Memory B cell (primary cell): ENCODE results near the gene FDXACB1.

Source experiments
- ATAC-seq: fragments of 150-1000 bp; cut with Tn5 transposase; 2 replicates; pipeline ENCODE4 v1.10.0; 2021; ENCODE audit warnings: low read depth, mild to moderate bottlenecking, moderate library complexity
- DNase-seq, 2 donors: peaks; one replicate each; pipeline ENCODE4 v3.0.0; 2022; ENCODE audit warnings: low spot score in 2 of 2
- H3K27ac Mint-ChIP-seq: one replicate; pipeline ENCODE4 v1.8.0; 2022; ENCODE audit warnings: mild to moderate bottlenecking, moderate library complexity, mixed read lengths
- H3K27me3 Mint-ChIP-seq: one replicate; pipeline ENCODE4 v1.8.0; 2022; ENCODE audit warnings: mixed read lengths
- H3K36me3 Mint-ChIP-seq: one replicate; pipeline ENCODE4 v1.8.0; 2022; ENCODE audit warnings: mild to moderate bottlenecking, mixed read lengths
- H3K4me1 Mint-ChIP-seq: one replicate; pipeline ENCODE4 v1.8.0; 2022; ENCODE audit warnings: mixed read lengths
- H3K4me3 Mint-ChIP-seq: one replicate; pipeline ENCODE4 v1.8.0; 2022; ENCODE audit warnings: mild to moderate bottlenecking, moderate library complexity, mixed read lengths
- H3K9me3 Mint-ChIP-seq: one replicate; pipeline ENCODE4 v1.8.0; 2022; ENCODE audit warnings: mixed read lengths

FDXACB1 gene

GRCh38 chr11:111843661-111844060 is 35.3 kb downstream of the FDXACB1 start:
- Mint-ChIP-seq H3K27me3 (no peaks in the 10 kb centered on the region), H3K4me3 (no peak overlapping the region), H3K9me3 (no peaks in the 10 kb centered on the region), H3K36me3 (peaks cover 14% of the 10 kb centered on the region), H3K27ac (peak overlapping the region; percentile 46), H3K4me1 (no peaks in the 10 kb centered on the region)
- DNase-seq, result no peak
- peak; percentile 39 for ATAC-seq

- peaks cover 16% of the 10 kb centered on the region for H3K36me3 Mint-ChIP-seq
- no peak overlapping the region for H3K27ac Mint-ChIP-seq
- H3K27me3 Mint-ChIP-seq, result no peaks in the 10 kb centered on the region
- ATAC-seq, result peak; percentile 94
- DNase-seq, result peak; percentile 80 to 83
- H3K4me1 Mint-ChIP-seq, result no peaks in the 10 kb centered on the region
- no peaks in the 10 kb centered on the region for H3K9me3 Mint-ChIP-seq
- no peak overlapping the region for H3K4me3 Mint-ChIP-seq
Measured at GRCh38 chr11:111841370-111842053, 37.5 kb downstream of the FDXACB1 start.

GRCh38 chr11:111840143-111840542 is 38.8 kb downstream of the FDXACB1 start:
- Mint-ChIP-seq H3K36me3 (peaks cover 23% of the 10 kb centered on the region), H3K27ac (no peak overlapping the region), H3K4me3 (no peak overlapping the region), H3K27me3 (no peaks in the 10 kb centered on the region), H3K9me3 (no peaks in the 10 kb centered on the region), H3K4me1 (no peaks in the 10 kb centered on the region)
- no peak for ATAC-seq
- no peak for DNase-seq

GRCh38 chr11:111838054-111838453 is 40.9 kb downstream of the FDXACB1 start:
- ATAC-seq (no peak), DNase-seq (no peak)
- H3K36me3 Mint-ChIP-seq, result peaks cover 25% of the 10 kb centered on the region
- H3K4me1 Mint-ChIP-seq, result no peaks in the 10 kb centered on the region
- peak overlapping the region; percentile 42 for H3K27ac Mint-ChIP-seq
- H3K27me3 Mint-ChIP-seq, result no peaks in the 10 kb centered on the region
- H3K9me3 Mint-ChIP-seq, result no peaks in the 10 kb centered on the region
- no peak overlapping the region for H3K4me3 Mint-ChIP-seq

DNA sequence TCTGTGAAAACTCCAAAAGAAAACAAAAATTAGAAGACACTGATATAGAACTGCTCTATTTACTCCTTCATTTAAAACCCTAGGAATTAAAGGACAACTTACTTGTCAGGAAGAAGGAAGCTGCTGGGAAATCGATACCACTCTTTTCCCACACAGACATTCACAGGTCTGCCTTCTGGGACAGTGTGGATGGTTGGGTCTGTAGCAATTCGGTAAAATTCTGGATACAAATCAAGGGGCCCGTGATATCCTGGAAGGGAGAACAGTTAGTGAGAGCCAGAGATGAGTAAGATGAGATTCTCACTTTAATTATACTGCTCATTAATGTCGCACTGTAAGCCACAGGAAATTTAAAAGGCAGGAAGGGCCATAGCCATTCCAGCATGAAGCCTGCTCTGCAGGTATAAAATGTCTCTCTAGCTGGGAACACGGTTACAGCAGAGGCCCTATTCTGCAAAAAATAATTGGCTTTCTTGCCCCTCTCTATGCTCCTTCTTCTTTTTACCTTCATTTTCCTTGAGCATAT is 41.5 kb downstream of the FDXACB1 start:
- Mint-ChIP-seq H3K9me3 (no peaks in the 10 kb centered on the region), H3K27ac (peak overlapping the region; percentile 42), H3K36me3 (peaks cover 25% of the 10 kb centered on the region), H3K27me3 (no peaks in the 10 kb centered on the region), H3K4me3 (no peak overlapping the region), H3K4me1 (no peaks in the 10 kb centered on the region)
- ATAC-seq (no peak), DNase-seq (no peak)

- Mint-ChIP-seq H3K36me3 (peaks cover 25% of the 10 kb centered on the region), H3K9me3 (no peaks in the 10 kb centered on the region)
Measured at GRCh38 chr11:111836721-111837120, 42.2 kb downstream of the FDXACB1 start.

GRCh38 chr11:111836162-111836561 is 42.8 kb downstream of the FDXACB1 start:
- H3K4me3 Mint-ChIP-seq, result no peak overlapping the region
- H3K36me3 Mint-ChIP-seq, result peaks cover 26% of the 10 kb centered on the region
- H3K27ac Mint-ChIP-seq, result no peak overlapping the region
- no peak for DNase-seq
- H3K9me3 Mint-ChIP-seq, result no peaks in the 10 kb centered on the region
- ATAC-seq, result no peak
- no peaks in the 10 kb centered on the region for H3K27me3 Mint-ChIP-seq
- no peaks in the 10 kb centered on the region for H3K4me1 Mint-ChIP-seq

More at GRCh38 chr11:111836721-111837120, 42.2 kb downstream of the FDXACB1 start:
- Mint-ChIP-seq H3K27ac (no peak overlapping the region), H3K27me3 (no peaks in the 10 kb centered on the region), H3K4me3 (no peak overlapping the region), H3K4me1 (no peaks in the 10 kb centered on the region)
- DNase-seq (no peak), ATAC-seq (no peak)

- Mint-ChIP-seq H3K4me1 (no peaks in the 10 kb centered on the region), H3K4me3 (no peak overlapping the region), H3K27ac (no peak overlapping the region), H3K9me3 (no peaks in the 10 kb centered on the region), H3K36me3 (peaks cover 26% of the 10 kb centered on the region), H3K27me3 (no peaks in the 10 kb centered on the region)
- no peak for ATAC-seq
- no peak for DNase-seq
Measured at GRCh38 chr11:111835665-111836064, 43.3 kb downstream of the FDXACB1 start.

DNA sequence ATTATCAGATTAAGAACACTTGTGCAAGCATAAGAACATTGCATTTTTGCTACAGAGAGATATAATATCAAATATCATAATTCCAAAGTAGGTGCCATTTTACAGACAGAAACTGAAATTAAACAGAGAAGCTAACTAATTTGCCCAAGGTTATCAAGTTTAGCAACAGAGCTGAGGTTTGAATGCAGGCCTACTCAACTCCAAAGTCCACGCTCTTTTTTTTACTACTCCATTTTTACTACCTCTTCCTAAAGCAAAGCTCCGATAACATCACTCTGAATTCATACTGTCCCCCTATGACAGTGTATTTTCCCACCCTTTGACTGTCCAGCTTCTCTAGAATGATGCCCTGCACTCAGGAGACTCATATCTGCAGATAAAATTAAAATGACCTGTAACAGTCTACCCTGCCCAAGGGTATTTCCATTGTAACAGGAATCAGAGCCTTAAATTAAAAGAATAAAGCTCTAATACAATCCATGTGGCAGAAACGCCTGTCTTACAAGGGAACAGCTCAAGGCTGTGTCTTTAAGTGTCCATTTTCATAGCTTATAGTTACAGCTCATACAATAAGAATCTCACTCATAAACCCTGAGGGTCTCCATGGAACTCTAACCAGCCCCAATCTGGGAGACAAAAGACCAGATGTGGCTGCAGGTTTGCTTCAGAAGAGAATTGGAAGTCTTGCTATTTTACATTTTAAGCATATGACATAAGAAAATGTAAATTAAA is 44.4 kb downstream of the FDXACB1 start:
- Mint-ChIP-seq H3K4me1 (no peaks in the 10 kb centered on the region), H3K36me3 (peaks cover 29% of the 10 kb centered on the region), H3K27ac (no peak overlapping the region), H3K9me3 (no peaks in the 10 kb centered on the region), H3K27me3 (no peaks in the 10 kb centered on the region), H3K4me3 (no peak overlapping the region)
- DNase-seq (no peak), ATAC-seq (no peak)

- H3K27ac Mint-ChIP-seq, result no peak overlapping the region
- ATAC-seq (no peak), DNase-seq (no peak)
- H3K27me3 Mint-ChIP-seq, result no peaks in the 10 kb centered on the region
- no peaks in the 10 kb centered on the region for H3K4me1 Mint-ChIP-seq
- no peaks in the 10 kb centered on the region for H3K9me3 Mint-ChIP-seq
- H3K4me3 Mint-ChIP-seq, result no peak overlapping the region
- peaks cover 29% of the 10 kb centered on the region for H3K36me3 Mint-ChIP-seq
Measured at GRCh38 chr11:111833524-111833923, 45.4 kb downstream of the FDXACB1 start.

DNA sequence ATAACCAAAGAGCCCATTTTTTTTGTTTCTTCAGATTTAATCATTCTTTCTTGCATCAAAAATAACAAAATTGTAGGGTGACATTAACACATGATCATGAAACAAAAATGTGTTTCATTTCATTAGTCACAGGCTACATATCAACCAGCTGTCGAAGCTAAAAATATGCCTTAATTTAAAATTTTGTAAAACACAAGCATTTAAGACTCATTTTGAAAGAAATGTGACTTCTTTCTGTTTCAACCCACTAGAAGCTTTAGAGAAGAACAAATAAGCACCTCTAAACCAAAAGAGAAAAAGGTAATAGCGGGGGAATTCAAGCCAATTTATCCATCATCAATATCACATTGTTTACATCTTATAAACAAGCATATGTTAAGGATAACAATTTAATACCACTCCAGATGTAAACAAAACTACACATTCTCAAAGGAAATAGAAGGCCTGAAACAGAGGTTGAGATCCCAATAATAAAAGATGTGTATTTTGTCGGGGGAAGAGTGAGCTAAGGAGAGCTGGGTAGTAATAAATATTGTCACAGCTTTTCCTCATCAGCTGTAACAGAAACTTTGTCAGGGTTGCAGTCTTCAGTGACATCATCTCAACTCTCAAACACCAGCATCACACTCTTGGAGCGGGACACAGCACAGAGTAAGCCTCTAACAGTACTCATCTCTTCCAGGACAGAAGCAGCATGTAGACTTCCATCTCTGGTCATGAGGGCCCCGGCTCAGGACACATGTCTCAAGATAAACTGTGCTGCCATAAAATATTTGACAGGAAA is 49.6 kb downstream of the FDXACB1 start:
- Mint-ChIP-seq H3K9me3 (no peaks in the 10 kb centered on the region), H3K27ac (no peak overlapping the region), H3K36me3 (peaks cover 17% of the 10 kb centered on the region), H3K27me3 (no peaks in the 10 kb centered on the region), H3K4me3 (no peak overlapping the region), H3K4me1 (no peaks in the 10 kb centered on the region)
- no peak for ATAC-seq
- no peak for DNase-seq

DNA sequence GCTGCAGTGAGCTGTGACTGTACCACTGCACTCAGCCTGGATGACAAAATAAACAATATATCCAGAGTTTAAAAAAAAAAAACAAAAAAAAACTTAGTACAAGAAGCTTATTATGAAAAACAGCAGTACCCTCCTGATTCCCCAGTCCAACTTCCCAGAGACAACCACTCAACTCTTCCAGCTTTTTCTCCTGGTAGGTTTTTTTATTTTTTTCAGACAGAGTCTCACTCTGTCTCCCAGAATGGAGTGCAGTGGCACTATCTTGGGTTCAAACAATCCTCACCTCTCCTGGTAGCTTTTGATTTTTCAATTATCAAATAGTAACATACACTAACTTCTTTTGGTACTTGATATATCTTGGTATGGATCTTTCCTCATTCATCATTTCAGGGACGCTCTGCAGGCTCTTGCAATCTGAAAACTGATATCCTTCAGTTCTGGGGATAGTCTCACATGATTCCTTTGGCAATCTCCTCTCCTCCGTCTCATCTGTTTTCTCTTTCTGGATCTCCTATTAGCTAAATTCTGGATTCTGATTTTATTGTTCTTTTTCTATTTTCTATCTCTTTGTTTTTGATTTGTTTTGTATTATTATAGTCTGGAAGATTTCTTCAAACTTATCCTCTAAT is 52.5 kb downstream of the FDXACB1 start:
- DNase-seq (no peak), ATAC-seq (no peak)
- no peak overlapping the region for H3K27ac Mint-ChIP-seq
- peaks cover 21% of the 10 kb centered on the region for H3K36me3 Mint-ChIP-seq
- no peaks in the 10 kb centered on the region for H3K9me3 Mint-ChIP-seq
- H3K4me1 Mint-ChIP-seq, result no peaks in the 10 kb centered on the region
- no peak overlapping the region for H3K4me3 Mint-ChIP-seq
- H3K27me3 Mint-ChIP-seq, result no peaks in the 10 kb centered on the region
